ENCODE measurements around the gene NDUFS4. TPM values are rescaled to one million over a fixed set of nuclear protein-coding genes. Genes with fewer than 3 reads are reported as not detected.
"Not testable (repeated sequence)": the region's sequence is repeated elsewhere in the genome, so short reads cannot be mapped to it uniquely, and the experiment has no call there.

NDUFS4 gene
- total RNA-seq, 4 donors from 2014 or later = 30.4 to 99.7 (median 80.8) TPM

DNA sequence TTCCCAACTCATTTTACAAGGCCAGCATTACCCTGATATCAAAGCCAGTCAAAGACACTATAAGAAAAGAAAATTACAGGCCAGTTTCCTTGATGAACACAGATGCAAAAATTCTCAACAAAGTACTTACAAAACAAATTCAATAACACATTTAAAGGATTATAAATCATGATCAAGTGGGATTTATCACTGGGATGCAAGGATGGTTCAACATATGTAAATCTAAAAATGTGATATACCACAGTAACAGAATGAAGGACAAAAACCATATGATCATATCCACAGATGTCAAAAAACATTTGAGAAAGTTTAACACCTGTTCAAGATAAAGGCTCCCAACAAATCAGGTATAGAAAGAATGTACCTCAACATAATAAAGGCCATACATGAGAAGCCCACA, 130.6 kb downstream of the NDUFS4 start:
- no peak for TF ChIP-seq POLR2AphosphoS5 (IDR thresholded peaks at IDR 0.05)
- no peak for TF ChIP-seq EP300 (IDR thresholded peaks at IDR 0.05; ENCODE audit: low read depth)
- no peak for TF ChIP-seq POLR2A (IDR thresholded peaks at IDR 0.05)
- TF ChIP-seq, protein P1, sequence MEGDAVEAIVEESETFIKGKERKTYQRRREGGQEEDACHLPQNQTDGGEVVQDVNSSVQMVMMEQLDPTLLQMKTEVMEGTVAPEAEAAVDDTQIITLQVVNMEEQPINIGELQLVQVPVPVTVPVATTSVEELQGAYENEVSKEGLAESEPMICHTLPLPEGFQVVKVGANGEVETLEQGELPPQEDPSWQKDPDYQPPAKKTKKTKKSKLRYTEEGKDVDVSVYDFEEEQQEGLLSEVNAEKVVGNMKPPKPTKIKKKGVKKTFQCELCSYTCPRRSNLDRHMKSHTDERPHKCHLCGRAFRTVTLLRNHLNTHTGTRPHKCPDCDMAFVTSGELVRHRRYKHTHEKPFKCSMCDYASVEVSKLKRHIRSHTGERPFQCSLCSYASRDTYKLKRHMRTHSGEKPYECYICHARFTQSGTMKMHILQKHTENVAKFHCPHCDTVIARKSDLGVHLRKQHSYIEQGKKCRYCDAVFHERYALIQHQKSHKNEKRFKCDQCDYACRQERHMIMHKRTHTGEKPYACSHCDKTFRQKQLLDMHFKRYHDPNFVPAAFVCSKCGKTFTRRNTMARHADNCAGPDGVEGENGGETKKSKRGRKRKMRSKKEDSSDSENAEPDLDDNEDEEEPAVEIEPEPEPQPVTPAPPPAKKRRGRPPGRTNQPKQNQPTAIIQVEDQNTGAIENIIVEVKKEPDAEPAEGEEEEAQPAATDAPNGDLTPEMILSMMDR (IDR thresholded peaks at IDR 0.05) = no peak
- Histone ChIP-seq H3K4me1 (no peaks in the 10 kb centered on the region), H3K36me3 (no peaks in the 10 kb centered on the region), H3K27ac (no peak overlapping the region), H3K27me3 (no peaks in the 10 kb centered on the region), H3K9me3 (peaks cover 26 to 38% of the 10 kb centered on the region in 2 donors), H3K4me3 (no peak overlapping the region)
- in situ Hi-C loops (cut with MboI; ENCODE audit: low pct_ligation_motif_present in 1 of 4, low pct_unique_long_range_greater_than_20kb in 1 of 4, low sequenced_read_pairs in 3 of 4) = no loop called here
- intact Hi-C loops (cut with DNase I; ENCODE audit: low total_unique reads) = no loop called here
- no peak for DNase-seq

DNA sequence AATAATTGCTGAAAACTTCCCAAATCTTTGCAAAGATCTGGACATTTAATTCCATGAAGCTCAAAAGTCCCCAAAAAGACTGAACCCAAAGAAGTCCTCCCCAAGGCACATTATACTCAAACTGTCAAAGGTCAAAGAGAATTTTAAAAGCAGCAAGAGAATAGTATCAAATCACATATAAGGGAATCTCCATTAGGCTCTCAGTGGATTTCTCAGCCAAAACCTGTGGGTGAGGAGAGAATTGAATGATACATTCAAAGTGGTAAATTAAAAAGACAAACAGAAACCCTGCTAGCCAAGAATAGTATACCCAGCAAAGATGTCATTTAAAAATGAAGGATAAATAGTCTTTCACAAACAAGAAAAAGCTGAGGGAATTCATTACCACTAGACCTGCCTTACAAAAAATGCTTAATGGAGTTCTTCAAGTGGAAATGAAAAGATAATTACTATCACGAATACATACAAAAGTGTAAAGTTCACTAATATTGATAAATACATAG, 134.1 kb downstream of the NDUFS4 start:
- TF ChIP-seq POLR2AphosphoS5 (IDR thresholded peaks at IDR 0.05) (no peak), EP300 (IDR thresholded peaks at IDR 0.05; ENCODE audit: low read depth) (no peak), POLR2A (IDR thresholded peaks at IDR 0.05) (no peak)
- no peaks in the 10 kb centered on the region for H3K36me3 ChIP-seq
- 86 to 97% methylated on average over 1 of the region's 1 CpG for WGBS, 2 donors (ENCODE audit: low coverage in 1 of 2)
- no peaks in the 10 kb centered on the region for H3K4me1 ChIP-seq
- intact Hi-C loops (cut with DNase I; ENCODE audit: low total_unique reads) (no loop called here), in situ Hi-C loops (cut with MboI; ENCODE audit: low pct_ligation_motif_present in 1 of 4, low pct_unique_long_range_greater_than_20kb in 1 of 4, low sequenced_read_pairs in 3 of 4) (no loop called here)
- no peak for DNase-seq
- H3K4me3 ChIP-seq = no peak overlapping the region
- H3K27ac ChIP-seq = no peak overlapping the region
- no peaks in the 10 kb centered on the region for H3K27me3 ChIP-seq
- H3K9me3 ChIP-seq = peaks cover 27 to 33% of the 10 kb centered on the region in 2 donors

DNA sequence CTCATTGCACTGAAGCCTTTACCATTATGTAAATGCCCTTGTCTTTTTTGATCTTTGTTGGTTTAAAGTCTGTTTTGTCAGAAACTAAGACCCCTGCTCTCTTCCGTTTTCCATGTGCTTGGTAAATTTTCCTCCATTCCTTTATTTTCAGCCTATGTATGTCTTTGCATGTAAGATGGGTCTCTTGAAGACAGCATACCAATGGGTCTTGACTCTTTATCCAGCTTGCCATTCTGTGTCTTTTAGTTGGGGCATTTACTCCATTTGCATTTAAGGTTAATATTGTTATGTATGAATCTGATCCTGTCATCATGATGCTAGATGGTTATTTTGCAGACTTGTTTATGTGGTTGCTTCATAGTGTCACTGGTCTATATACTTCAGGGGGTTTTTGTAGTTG, 150.0 kb downstream of the NDUFS4 start:
- H3K4me1 ChIP-seq; H3K36me3 ChIP-seq; in situ Hi-C loops (cut with MboI; ENCODE audit: low pct_ligation_motif_present in 1 of 4, low pct_unique_long_range_greater_than_20kb in 1 of 4, low sequenced_read_pairs in 3 of 4); H3K4me3 ChIP-seq; H3K27me3 ChIP-seq; H3K27ac ChIP-seq; DNase-seq; intact Hi-C loops (cut with DNase I; ENCODE audit: low total_unique reads): not testable (repeated sequence)
- H3K9me3 ChIP-seq = peaks cover 16 to 17% of the 10 kb centered on the region in 2 donors
- 96 to 100% methylated on average over 1 of the region's 1 CpG for WGBS, 2 donors (ENCODE audit: low coverage in 1 of 2)

DNA sequence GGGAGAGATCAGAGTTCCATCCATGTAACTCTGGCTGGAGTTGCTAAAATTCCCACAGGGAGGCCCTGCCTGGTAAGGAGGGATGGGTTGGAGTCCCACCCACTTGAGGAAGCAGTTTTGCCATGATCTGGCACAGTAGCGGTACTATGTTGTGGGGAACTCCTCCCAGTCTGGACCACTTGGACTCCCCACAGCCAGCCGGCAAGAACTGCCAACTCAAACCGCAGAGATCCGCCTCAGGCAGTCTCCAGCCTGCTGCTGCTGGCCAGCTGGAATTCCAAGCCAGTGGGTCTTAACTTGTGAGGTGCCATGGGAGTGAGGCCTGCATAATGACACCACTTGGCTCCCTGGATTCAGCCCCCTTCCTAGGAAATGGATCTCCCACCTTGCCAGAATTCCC, 151.9 kb downstream of the NDUFS4 start:
- H3K4me3 ChIP-seq = no peak overlapping the region
- H3K36me3 ChIP-seq = no peaks in the 10 kb centered on the region
- no peak overlapping the region for H3K27ac ChIP-seq
- WGBS, 2 donors (ENCODE audit: low coverage in 1 of 2) = 94% methylated on average over 4 of the region's 4 CpGs; no CpG with 5 or more reads in 1 of the 2 donors
- in situ Hi-C loops (cut with MboI; ENCODE audit: low pct_ligation_motif_present in 1 of 4, low pct_unique_long_range_greater_than_20kb in 1 of 4, low sequenced_read_pairs in 3 of 4) (no loop called here), intact Hi-C loops (cut with DNase I; ENCODE audit: low total_unique reads) (no loop called here)
- H3K27me3 ChIP-seq = no peaks in the 10 kb centered on the region
- DNase-seq = no peak
- no peak for TF ChIP-seq POLR2A (IDR thresholded peaks at IDR 0.05)
- TF ChIP-seq, protein P1 (IDR thresholded peaks at IDR 0.05) = no peak
- TF ChIP-seq POLR2AphosphoS5 (IDR thresholded peaks at IDR 0.05) = no peak
- no peak for TF ChIP-seq EP300 (IDR thresholded peaks at IDR 0.05; ENCODE audit: low read depth)
- peaks cover 9 to 12% of the 10 kb centered on the region in 2 donors for H3K9me3 ChIP-seq
- H3K4me1 ChIP-seq = no peaks in the 10 kb centered on the region

DNA sequence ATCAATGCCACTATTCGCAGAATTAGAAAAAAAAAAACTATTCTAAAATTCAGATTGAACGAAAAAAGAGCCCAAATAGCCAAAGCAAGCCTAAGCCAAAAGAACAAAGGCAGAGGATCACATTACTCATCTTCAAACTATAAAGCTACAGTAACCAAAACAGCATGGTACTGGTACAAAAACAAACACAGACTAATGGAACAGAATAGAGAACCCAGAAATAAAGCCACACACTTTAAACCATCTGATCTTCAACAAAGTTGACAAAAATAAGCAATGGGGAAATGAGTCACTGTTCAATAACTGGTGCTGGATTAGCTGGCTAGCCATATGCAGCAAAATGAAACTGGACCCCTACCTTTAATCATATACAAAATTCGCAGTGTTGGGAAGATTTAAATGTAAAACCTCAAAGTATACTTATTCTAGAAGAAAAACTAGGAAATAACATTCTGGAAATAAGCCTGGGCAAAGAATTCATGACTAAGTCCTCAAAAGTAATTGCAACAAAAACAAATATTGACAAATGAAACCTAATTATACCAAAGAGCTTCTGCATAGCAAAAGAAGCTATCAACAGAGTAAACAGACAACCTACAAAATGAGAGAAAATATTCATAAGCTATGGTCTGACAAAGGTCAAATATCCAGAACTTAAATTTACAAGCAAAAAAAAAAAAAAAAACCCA, 153.7 kb downstream of the NDUFS4 start:
- H3K36me3 ChIP-seq = no peaks in the 10 kb centered on the region
- H3K27ac ChIP-seq = no peak overlapping the region
- no peak overlapping the region for H3K4me3 ChIP-seq
- no peaks in the 10 kb centered on the region for H3K27me3 ChIP-seq
- no peaks in the 10 kb centered on the region for H3K4me1 ChIP-seq
- intact Hi-C loops (cut with DNase I; ENCODE audit: low total_unique reads) = no loop called here
- TF ChIP-seq POLR2AphosphoS5 (IDR thresholded peaks at IDR 0.05) (no peak), EP300 (IDR thresholded peaks at IDR 0.05; ENCODE audit: low read depth) (no peak), POLR2A (IDR thresholded peaks at IDR 0.05) (no peak)
- TF ChIP-seq, protein P1 (IDR thresholded peaks at IDR 0.05) = no peak
- DNase-seq = no peak
- in situ Hi-C loops (cut with MboI; ENCODE audit: low pct_ligation_motif_present in 1 of 4, low pct_unique_long_range_greater_than_20kb in 1 of 4, low sequenced_read_pairs in 3 of 4) = no loop called here
- H3K9me3 ChIP-seq = peaks cover 9 to 10% of the 10 kb centered on the region in 2 donors
- 71 to 100% methylated on average over 2 to 3 of the region's 3 CpGs for WGBS, 2 donors (ENCODE audit: low coverage in 1 of 2)
